ENCODE data around the gene SCYL3. TPM values are rescaled to one million over a fixed set of nuclear protein-coding genes. Genes with fewer than 3 reads are reported as not detected.
A peak's percentile ranks its signal among the peaks of the same experiment; 100 is the strongest.

The SCYL3 gene
- total and polyA plus RNA-seq, 2 of the 13 experiments (the other 11 are each of a cell fraction or from before 2014, with no cell fraction given): 3.3 to 4.9 TPM

GRCh38 chr1:169893645-169894423 is at the start of gene SCYL3 (continued):
- TF ChIP-seq ZNF556 (CRISPR knock-in tag; IDR thresholded peaks at IDR 0.05; ENCODE audit: borderline replicate concordance): no peak
- peak; percentile 74 for TF ChIP-seq POLR2AphosphoS5 (IDR thresholded peaks at IDR 0.05; ENCODE audit: low read depth, low read length)
- TF ChIP-seq CSRNP1 (CRISPR knock-in tag; IDR thresholded peaks at IDR 0.05): peak; percentile 10; the same call in 1 of the 2 replicates
- TF ChIP-seq, protein P1, sequence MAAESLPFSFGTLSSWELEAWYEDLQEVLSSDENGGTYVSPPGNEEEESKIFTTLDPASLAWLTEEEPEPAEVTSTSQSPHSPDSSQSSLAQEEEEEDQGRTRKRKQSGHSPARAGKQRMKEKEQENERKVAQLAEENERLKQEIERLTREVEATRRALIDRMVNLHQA (CRISPR knock-in tag; IDR thresholded peaks at IDR 0.05): no peak
- TF ChIP-seq ZNF451 (CRISPR knock-in tag; IDR thresholded peaks at IDR 0.05): no peak
- peak; percentile 96 for TF ChIP-seq GABPB1 (CRISPR knock-in tag; IDR thresholded peaks at IDR 0.05)
- peak; percentile 77; the same call in 1 of the 2 replicates for TF ChIP-seq ZNF281 (CRISPR knock-in tag; IDR thresholded peaks at IDR 0.05; ENCODE audit: borderline replicate concordance)
- no peak for TF ChIP-seq AKAP8 (CRISPR knock-in tag; IDR thresholded peaks at IDR 0.05)
- TF ChIP-seq MAF1 (CRISPR knock-in tag; IDR thresholded peaks at IDR 0.05; ENCODE audit: borderline replicate concordance): no peak; the same call in 1 of the 2 replicates
- no peak for TF ChIP-seq BATF2 (CRISPR knock-in tag; IDR thresholded peaks at IDR 0.05)
- TF ChIP-seq ZNF768 (CRISPR knock-in tag; IDR thresholded peaks at IDR 0.05): no peak
- TF ChIP-seq RFX5 (IDR thresholded peaks at IDR 0.05; ENCODE audit: low read depth, low read length): peak; percentile 89
- no peak for TF ChIP-seq MXD4 (CRISPR knock-in tag; IDR thresholded peaks at IDR 0.05)
- TF ChIP-seq ZNF530 (CRISPR knock-in tag; IDR thresholded peaks at IDR 0.05; ENCODE audit: low read depth): no peak
- no peak for TF ChIP-seq DPF2 (CRISPR knock-in tag; IDR thresholded peaks at IDR 0.05; ENCODE audit: borderline replicate concordance, low read depth)
- no peak for TF ChIP-seq FOXA1 (IDR thresholded peaks at IDR 0.05)
- TF ChIP-seq FOXA1 (CRISPR knock-in tag; IDR thresholded peaks at IDR 0.05): peak; percentile 4; the same call in 1 of the 2 replicates
- no peak for TF ChIP-seq ZNF460 (CRISPR knock-in tag; IDR thresholded peaks at IDR 0.05; ENCODE audit: borderline replicate concordance)
- no peak for TF ChIP-seq ZNF543 (CRISPR knock-in tag; IDR thresholded peaks at IDR 0.05)
- peak; percentile 51 for TF ChIP-seq SALL1 (CRISPR knock-in tag; IDR thresholded peaks at IDR 0.05)
- TF ChIP-seq PTBP1 (IDR thresholded peaks at IDR 0.05; ENCODE audit: low read depth, low read length, poor library complexity, severe bottlenecking): no peak
- 0 out of 2 replicates have a peak, but pooled peaks have one; percentile 41 for TF ChIP-seq SALL2 (CRISPR knock-in tag; IDR thresholded peaks at IDR 0.05)
- TF ChIP-seq CHCHD3 (CRISPR knock-in tag; IDR thresholded peaks at IDR 0.05): peak; percentile 26; the same call in 1 of the 2 replicates

All from HepG2 (cell line).